ENCODE data around the gene NIPAL3. TPM values are rescaled to one million over a fixed set of nuclear protein-coding genes. Genes with fewer than 3 reads are reported as not detected.
A peak's percentile ranks its signal among the peaks of the same experiment; 100 is the strongest.

The NIPAL3 gene
- total RNA-seq, 1 donor from 2014 or later = 13.1 TPM

DNA sequence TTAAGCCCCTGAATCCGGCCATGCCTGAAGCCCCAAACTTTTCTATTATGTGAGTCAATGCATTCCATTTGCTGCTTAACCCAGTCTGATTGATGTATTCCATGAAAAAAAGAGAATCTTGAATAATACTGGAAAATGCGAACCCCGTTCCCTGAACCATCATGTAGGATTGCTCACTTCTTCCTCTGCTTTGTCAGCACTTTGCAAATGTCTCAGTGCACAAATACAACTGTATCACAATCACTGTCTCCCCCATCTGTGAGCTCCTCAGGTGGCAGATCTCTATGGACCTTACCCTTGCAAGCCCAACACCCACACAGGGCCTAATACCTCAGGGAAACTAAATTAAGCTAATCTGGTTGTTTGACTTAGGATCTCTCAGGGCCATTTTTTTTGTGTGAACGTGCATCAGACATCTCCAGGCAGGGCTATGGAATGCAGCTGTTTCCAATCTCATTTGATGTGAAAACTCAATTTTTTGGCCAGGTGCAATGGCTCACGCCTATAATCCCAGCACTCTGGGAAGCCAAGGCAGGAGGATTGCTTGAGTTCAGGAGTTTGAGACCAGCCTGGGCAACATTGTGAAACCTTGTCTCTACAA lies 84.9 kb downstream of the NIPAL3 start:
- Mint-ChIP-seq H3K27me3 (no peaks in the 10 kb centered on the region), H3K4me3 (ENCODE audit: low read depth) (peak overlapping the region; percentile 63), H3K27ac (no peak overlapping the region), H3K9me3 (ENCODE audit: low read depth) (no peaks in the 10 kb centered on the region), H3K4me1 (ENCODE audit: low read depth) (peaks cover 25% of the 10 kb centered on the region), H3K36me3 (ENCODE audit: insufficient read depth) (no peaks in the 10 kb centered on the region)
- TF ChIP-seq, protein P1, sequence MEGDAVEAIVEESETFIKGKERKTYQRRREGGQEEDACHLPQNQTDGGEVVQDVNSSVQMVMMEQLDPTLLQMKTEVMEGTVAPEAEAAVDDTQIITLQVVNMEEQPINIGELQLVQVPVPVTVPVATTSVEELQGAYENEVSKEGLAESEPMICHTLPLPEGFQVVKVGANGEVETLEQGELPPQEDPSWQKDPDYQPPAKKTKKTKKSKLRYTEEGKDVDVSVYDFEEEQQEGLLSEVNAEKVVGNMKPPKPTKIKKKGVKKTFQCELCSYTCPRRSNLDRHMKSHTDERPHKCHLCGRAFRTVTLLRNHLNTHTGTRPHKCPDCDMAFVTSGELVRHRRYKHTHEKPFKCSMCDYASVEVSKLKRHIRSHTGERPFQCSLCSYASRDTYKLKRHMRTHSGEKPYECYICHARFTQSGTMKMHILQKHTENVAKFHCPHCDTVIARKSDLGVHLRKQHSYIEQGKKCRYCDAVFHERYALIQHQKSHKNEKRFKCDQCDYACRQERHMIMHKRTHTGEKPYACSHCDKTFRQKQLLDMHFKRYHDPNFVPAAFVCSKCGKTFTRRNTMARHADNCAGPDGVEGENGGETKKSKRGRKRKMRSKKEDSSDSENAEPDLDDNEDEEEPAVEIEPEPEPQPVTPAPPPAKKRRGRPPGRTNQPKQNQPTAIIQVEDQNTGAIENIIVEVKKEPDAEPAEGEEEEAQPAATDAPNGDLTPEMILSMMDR (IDR thresholded peaks at IDR 0.05; ENCODE audit: unreplicated experiment) = no peak
- no peak for DNase-seq (ENCODE audit: low spot score, unreplicated experiment)

DNA sequence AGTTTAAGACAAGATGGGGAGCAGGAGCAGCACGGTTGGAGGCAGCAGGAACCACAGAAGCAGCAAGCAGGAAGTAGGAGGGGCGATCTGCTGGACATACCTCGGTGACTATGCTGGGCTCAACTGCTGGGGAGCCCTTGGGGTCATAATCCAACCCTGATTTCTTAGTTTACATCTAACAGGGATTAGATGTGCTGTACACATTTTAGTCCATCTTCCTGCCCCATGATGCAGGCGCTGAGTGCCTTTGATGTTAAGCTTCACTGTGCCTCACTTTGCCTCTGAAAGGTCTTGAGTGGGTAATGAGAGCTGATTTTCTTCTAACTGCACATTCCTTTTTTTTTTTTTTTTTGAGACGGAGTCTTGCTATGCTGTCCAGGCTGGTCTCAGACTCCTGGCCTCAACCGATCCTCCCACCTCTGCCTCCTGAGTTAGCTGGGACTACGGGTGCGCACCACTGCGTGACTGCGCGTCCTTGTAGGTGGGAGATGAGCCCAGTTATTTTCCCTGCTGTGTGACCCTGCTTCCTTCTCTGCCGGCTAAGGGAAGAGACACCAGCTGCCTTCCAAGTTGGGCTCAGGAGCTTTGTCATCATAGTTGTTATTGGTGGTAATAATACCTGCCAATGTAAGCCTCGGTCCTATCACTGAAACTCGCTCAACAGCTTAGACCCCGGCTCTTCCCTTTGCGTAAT lies 85.9 kb downstream of the NIPAL3 start:
- TF ChIP-seq, protein P1 (IDR thresholded peaks at IDR 0.05; ENCODE audit: unreplicated experiment) = no peak
- Mint-ChIP-seq H3K4me1 (ENCODE audit: low read depth) (peaks cover 31% of the 10 kb centered on the region), H3K4me3 (ENCODE audit: low read depth) (peak overlapping the region; percentile 83), H3K36me3 (ENCODE audit: insufficient read depth) (no peaks in the 10 kb centered on the region), H3K27me3 (no peaks in the 10 kb centered on the region), H3K9me3 (ENCODE audit: low read depth) (no peaks in the 10 kb centered on the region), H3K27ac (peak overlapping the region; percentile 79)
- no peak for DNase-seq (ENCODE audit: low spot score, unreplicated experiment)

DNA sequence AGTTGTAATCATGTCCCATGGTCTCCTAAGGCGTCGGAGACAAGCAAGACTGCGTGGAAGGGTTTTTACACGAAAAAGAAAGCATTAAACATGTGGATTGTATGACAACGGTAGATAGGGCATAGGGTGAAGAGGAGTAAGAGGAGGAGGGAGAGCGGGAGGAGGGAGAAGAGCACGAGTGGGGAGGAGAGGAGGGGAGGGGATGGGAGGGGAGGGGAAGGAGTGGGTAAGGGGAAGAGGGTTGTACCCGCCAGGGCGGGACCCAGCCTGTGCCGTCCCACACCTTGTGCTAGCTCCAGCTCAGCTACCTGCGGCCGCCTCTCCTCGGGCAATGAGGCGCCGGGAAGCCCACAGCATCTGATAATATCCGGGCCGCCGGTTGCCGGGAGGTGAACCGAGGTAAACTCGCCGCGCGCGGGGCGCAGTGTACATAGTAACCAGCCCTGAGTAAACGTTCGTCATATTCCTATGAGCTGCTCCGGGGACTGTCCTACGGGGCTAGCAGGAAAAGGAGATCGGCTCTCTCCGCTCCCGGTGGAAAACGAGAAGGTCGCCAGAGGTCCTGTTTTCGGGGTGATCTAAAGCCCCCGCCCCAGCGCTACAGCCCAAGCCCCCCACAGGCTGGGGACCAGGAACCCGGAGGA lies 86.6 kb downstream of the NIPAL3 start:
- peak; percentile 61 for DNase-seq (ENCODE audit: low spot score, unreplicated experiment)
- Mint-ChIP-seq H3K4me1 (ENCODE audit: low read depth) (peaks cover 38% of the 10 kb centered on the region), H3K36me3 (ENCODE audit: insufficient read depth) (no peaks in the 10 kb centered on the region), H3K27me3 (no peaks in the 10 kb centered on the region), H3K4me3 (ENCODE audit: low read depth) (peak overlapping the region; percentile 83), H3K27ac (peak overlapping the region; percentile 79), H3K9me3 (ENCODE audit: low read depth) (no peaks in the 10 kb centered on the region)
- TF ChIP-seq, protein P1 (IDR thresholded peaks at IDR 0.05; ENCODE audit: unreplicated experiment) = no peak

GRCh38 chr1:24502709-24503058 lies 87.1 kb downstream of the NIPAL3 start, which contains the start of gene RCAN3:
RCAN3 (plus strand) TSS chr1:24502836; CDS start chr1:24514373, 11,537 bp downstream.
- DNase-seq (ENCODE audit: low spot score, unreplicated experiment) = peak; percentile 77
- H3K4me3 Mint-ChIP-seq (ENCODE audit: low read depth) = peak within 1 kb of the TSS; percentile 97
- no peaks in the 10 kb centered on the region for H3K27me3 Mint-ChIP-seq
- H3K4me1 Mint-ChIP-seq (ENCODE audit: low read depth) = peaks cover 43% of the 10 kb centered on the region
- no peaks in the 10 kb centered on the region for H3K9me3 Mint-ChIP-seq (ENCODE audit: low read depth)
- H3K27ac Mint-ChIP-seq = peak within 1 kb of the TSS; percentile 94
- no peaks in the 10 kb centered on the region for H3K36me3 Mint-ChIP-seq (ENCODE audit: insufficient read depth)
- TF ChIP-seq, protein P1 (IDR thresholded peaks at IDR 0.05; ENCODE audit: unreplicated experiment) = no peak

GRCh38 chr1:24503059-24503751 lies 87.6 kb downstream of the NIPAL3 start:
- TF ChIP-seq, protein P1 (IDR thresholded peaks at IDR 0.05; ENCODE audit: unreplicated experiment) = no peak
- Mint-ChIP-seq H3K27me3 (no peaks in the 10 kb centered on the region), H3K9me3 (ENCODE audit: low read depth) (no peaks in the 10 kb centered on the region), H3K4me1 (ENCODE audit: low read depth) (peaks cover 47% of the 10 kb centered on the region), H3K27ac (peak overlapping the region; percentile 94), H3K36me3 (ENCODE audit: insufficient read depth) (peaks cover under 1% of the 10 kb centered on the region), H3K4me3 (ENCODE audit: low read depth) (peak overlapping the region; percentile 97)
- DNase-seq (ENCODE audit: low spot score, unreplicated experiment) = peak; percentile 10
